ENCODE measurements around the gene TSBP1.

TSBP1 gene

DNA sequence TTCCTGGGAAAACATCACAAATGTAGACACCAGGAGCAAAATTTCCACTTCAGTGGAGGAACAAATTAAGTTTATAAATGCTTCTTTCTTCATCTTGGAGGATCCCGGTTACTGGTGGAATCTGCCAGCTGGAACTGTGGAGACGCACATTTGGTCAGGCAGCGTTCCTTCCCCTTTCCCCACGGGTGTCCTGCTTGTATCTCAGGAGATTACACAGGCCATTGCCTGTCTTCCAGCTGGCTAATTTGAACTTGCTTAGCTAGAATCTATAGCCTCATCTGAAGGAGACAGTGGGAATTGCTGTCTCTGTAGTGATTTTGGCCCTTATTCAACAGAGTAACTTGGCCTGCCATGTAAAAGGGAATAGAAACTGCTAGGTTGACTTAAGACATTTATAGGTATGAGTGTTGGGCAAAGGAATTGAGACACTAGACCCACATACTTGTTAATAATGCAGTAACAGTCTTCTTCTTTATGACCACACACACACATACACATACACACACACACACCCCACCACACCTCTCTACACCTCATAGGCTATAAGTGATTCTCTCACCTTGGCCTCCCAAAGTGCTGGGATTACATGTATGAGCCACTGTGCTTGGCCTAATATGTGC, 34.4 kb downstream of the TSBP1 start:
- DNase-seq (ENCODE audit: extremely low read depth, low read depth), result no peak
- TF ChIP-seq, protein P1, sequence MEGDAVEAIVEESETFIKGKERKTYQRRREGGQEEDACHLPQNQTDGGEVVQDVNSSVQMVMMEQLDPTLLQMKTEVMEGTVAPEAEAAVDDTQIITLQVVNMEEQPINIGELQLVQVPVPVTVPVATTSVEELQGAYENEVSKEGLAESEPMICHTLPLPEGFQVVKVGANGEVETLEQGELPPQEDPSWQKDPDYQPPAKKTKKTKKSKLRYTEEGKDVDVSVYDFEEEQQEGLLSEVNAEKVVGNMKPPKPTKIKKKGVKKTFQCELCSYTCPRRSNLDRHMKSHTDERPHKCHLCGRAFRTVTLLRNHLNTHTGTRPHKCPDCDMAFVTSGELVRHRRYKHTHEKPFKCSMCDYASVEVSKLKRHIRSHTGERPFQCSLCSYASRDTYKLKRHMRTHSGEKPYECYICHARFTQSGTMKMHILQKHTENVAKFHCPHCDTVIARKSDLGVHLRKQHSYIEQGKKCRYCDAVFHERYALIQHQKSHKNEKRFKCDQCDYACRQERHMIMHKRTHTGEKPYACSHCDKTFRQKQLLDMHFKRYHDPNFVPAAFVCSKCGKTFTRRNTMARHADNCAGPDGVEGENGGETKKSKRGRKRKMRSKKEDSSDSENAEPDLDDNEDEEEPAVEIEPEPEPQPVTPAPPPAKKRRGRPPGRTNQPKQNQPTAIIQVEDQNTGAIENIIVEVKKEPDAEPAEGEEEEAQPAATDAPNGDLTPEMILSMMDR (IDR thresholded peaks at IDR 0.05; ENCODE audit: low read depth, low read length), result no peak

DNA sequence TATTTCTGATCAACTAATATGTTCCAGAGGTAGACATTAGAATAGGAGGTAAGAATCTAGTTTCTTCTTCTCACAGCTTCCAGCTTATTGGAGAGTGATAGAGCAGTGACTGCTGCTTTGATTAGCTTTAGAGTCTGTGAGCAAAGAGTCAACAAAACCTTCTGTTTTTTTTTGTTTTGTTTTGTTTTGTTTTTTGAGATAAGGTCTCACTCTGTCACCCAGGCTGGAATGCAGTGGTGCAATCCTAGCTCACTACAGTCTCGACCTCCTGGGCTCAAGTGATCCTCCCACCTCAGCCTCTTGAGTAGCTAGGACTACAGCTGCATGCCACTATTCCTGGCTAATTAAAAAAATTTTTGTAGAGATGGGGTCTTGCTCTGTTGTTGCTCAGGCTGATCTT, 39.3 kb downstream of the TSBP1 start:
- no peak for DNase-seq (ENCODE audit: extremely low read depth, low read depth)
- TF ChIP-seq, protein P1 (IDR thresholded peaks at IDR 0.05; ENCODE audit: low read depth, low read length), result no peak

DNA sequence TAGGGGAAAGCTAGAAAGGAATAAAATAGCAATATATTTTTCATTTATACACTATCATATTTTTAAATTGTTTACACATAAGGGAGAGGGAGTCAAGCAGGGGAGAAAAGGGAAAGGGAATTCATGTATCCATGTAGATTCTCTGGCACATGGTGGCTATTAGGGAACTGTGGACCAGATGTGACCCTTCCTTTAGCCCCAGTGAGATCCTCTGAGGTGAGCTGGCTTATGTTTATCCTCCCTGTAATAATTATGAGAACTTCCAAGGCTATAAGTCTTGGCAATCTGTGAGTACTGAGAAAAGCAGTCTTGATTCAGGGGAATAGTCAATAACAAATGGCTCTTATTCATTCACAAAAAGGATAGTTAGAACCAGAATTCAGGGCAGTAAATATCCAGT, 42.6 kb downstream of the TSBP1 start:
- TF ChIP-seq, protein P1 (IDR thresholded peaks at IDR 0.05; ENCODE audit: low read depth, low read length), result no peak
- DNase-seq (ENCODE audit: extremely low read depth, low read depth), result no peak

DNA sequence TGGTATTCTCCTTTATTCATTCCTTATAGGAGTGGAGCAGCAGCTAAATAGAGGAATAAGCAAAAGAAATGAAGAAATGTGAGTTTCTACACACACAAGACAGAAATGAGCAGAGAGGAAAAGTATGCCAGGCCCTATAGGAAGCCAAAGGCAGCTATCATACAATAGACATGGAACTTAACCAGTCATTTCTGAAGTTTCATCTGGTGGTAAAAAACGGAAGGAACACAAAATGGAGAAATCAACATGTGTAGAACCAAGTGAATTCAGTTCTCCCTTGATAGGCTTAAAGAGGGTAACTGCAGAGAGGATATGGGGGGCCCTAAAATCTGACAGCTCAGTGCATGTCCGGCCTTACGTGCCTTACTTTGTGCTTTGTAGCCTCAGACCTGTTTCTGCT, 44.6 kb downstream of the TSBP1 start:
- no peak for DNase-seq (ENCODE audit: extremely low read depth, low read depth)
- TF ChIP-seq, protein P1 (IDR thresholded peaks at IDR 0.05; ENCODE audit: low read depth, low read length), result no peak

DNA sequence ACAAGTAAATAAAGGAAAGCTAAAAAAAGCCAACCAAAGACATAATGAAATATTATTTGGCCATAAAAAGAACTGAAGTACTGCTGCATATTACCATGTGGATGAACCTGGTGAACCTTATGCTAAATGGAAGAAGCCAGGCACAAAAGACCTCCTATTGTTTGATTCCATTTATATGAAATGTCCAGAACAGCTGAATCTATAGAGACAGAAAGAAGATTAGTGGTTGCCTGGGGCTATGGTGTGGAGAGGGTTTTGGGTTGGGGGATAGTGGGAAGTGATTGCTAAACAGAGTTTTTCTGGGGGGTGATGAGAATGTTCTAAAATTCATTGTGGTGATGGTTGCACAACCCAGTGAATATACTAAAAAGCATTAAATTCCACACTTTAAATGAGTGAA, 53.2 kb downstream of the TSBP1 start:
- TF ChIP-seq, protein P1 (IDR thresholded peaks at IDR 0.05; ENCODE audit: low read depth, low read length), result no peak
- DNase-seq (ENCODE audit: extremely low read depth, low read depth), result no peak

DNA sequence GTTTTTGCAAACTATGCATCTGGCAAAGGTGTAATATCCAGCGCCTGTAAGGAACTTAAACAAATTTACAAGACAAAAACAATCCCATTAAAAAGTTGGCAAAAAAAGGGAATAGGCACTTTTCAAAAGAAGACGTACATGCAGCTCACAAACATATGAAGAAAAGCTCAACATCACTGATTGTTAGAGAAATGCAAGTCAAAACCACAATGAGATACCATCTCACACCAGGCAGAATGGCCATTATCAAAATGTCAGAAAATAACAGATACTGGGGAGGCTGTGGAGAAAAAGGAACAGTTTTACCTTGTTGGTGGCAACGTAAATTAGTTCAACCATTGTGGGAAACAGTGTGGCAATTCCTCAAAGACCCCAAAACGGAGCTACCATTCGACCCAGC, 54.2 kb downstream of the TSBP1 start:
- TF ChIP-seq, protein P1 (IDR thresholded peaks at IDR 0.05; ENCODE audit: low read depth, low read length), result no peak
- no peak for DNase-seq (ENCODE audit: extremely low read depth, low read depth)

DNA sequence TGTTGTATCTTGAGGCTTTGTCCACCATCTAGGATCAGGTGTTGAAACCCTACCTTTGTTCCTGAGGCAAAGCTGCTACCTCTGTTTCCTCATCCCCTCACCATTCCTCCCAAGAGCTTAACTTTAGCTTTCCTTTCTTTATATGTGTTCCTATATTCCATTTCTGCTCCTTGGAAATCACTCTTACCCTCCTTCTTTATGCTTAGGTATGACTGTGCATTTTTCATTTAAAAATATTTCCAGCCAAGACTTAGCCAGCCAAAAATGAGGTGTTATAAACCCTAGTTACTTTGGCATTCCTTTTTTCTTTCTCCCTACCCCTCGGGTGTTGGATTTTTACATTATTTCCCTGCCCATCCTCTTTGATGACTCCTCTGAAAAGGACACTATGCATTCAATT, 57.7 kb downstream of the TSBP1 start:
- TF ChIP-seq, protein P1 (IDR thresholded peaks at IDR 0.05; ENCODE audit: low read depth, low read length), result no peak
- no peak for DNase-seq (ENCODE audit: extremely low read depth, low read depth)
